T-helper 2 cell treated with Interferon-gamma antibody and Interleukin-4, amounts not matched to agents 100 ng/mL and 5 ng/mL, for 36 hours (primary cell): ENCODE measurements around the gene CHRNA4. TPM values are rescaled to one million over a fixed set of nuclear protein-coding genes. Genes with fewer than 3 reads are reported as not detected.
"Not testable (repeated sequence)": the region's sequence is repeated elsewhere in the genome, so short reads cannot be mapped to it uniquely, and the experiment has no call there.

Experiments used
- intact Hi-C: fragments of 100-400 bp; cut with micrococcal nuclease; formaldehyde crosslinking; loops from one replicate; pipeline ENCODE4 v1.15.1; 2023
- total RNA-seq: library from RNA; stranded (reverse); gene quantifications from 2 replicates; pipeline ENCODE4 v1.2.3, GENCODE V29; 2022

Gene CHRNA4
- total RNA-seq, 1 donor from 2014 or later, result not detected

DNA sequence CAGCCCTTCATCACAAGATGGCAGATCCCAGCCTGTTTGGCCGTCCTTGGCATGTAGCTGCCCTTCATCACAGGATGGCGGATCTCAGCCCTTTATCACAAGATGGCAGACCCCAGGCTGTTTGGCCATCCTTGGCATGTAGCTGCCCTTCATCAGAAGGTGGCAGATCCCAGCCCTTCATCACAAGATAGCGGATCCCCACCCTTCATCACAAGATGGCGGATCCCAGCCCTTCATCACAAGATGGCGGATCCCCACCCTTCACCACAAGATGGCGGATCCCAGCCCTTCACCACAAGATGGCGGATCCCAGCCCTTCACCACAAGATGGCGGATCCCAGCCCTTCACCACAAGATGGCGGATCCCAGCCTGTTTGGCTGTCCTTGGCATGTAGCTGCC is 26.1 kb downstream of the CHRNA4 start:
- intact Hi-C loops, result not testable (repeated sequence)

DNA sequence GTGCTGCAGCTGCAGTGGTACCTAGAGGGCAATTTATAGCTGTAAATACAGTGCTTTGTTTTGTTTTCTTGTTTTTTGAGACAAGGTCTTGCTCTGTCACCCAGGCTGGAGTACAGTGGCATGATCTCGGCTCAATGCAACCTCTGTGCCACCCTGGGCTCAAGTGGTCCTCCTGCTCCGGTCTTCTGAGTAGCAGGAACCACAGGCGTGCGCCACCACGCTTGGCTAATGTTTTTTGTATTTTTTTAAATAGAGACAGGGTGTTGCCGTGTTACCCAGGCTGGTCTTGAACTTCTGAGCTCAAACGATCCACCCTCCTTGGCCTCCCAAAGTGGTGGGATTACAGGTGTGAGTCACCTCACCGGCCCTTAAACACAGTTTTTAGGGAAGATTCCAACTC is 26.8 kb downstream of the CHRNA4 start:
- intact Hi-C loops, result no loop called here

DNA sequence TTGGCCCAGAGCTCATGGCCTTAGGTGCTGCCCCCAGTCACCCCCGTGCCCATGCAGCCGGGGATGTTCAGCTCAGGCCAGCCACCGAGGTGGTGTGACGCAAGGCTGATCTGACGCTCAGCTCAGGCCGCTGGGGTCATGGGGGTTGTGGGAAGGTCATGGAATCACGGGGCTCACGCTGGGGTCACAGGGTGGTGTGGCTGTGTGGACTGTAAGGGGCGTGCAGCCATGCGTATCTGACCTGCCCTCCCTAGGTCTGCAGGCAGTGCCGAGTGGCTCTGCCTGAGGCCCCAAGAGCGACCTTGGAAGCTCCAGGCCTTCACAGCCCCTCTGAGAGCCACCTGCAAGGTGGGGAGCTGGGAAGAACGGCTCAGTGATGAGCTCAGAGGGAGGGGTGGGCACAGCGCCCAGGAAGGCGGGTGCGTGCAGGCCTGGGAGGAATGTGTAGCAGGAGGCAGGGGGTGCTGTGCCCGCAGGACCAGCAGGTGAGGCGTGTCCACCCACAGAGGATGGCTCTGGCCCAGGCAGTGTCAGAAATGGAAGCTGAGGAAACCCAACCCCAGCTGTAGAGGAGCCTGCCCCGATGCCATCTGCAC is 27.8 kb downstream of the CHRNA4 start:
- intact Hi-C loops, result no loop called here

DNA sequence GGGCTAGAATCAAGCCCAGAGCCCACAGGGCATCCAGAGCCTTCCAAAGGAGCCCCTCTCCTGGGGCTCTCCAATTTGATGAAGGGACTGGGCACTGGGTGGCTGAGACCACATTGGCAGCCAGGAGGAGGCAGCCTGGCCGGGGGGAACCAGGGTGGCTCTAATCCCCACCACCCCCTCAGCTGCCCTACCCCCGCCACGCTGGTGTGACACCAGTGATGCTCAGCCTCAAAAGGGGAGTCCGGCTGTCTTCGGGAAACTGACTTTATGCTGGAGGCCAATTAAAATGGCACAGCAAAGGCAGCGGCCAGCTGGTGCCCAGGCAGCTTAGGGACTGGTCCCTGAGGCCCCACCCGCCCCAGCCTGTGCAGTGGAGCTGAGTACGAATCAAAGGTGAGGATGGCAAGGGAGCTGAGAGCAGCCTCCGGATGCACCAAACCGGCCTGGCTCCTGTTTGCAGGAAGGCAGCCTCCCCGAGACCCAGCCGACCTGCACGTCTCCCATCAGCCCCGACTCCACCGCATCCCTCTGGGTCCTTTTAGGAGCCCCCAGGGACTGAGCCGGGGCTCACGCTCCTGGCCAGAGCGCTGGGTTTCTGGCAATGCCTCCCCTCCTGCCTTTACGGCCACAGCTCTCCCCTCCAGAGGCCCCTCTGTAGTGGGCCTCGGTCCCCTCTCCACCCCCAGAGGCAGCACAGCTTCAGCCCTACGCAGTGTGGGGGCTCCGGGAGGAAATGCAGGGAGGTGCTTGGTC is 28.5 kb downstream of the CHRNA4 start:
- intact Hi-C loops, result no loop called here

DNA sequence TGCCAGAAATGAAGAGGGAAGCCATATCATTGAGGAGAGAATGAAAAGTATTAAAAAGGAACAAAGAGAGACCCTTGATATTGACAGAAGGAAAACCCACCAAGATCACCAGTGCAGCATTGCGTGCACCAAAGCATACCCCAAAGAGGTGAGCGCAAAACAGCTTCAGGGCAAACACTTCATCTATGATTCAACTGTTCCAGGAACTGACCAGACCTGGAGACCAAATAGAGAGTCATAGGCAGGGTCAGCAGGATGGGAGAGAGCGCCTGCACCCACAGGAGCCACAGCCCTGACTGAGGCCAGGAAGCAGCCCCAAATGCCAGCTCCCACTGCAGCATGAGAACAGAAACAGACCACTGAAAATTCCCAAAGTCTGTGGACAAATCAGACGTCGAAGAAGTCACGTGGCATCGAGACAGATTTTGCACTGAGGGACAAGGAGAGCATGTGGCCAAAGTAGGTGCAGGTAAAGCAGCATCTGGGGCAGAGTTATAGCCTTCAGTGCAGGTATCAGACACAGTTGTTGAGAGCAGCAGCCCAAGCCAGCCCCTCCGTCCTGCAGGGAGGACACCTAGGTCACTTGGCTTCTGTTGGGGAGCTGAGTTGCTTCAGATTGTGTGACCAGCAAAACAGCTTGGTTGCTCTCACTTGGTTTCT is 29.3 kb downstream of the CHRNA4 start:
- intact Hi-C loops, result no loop called here

DNA sequence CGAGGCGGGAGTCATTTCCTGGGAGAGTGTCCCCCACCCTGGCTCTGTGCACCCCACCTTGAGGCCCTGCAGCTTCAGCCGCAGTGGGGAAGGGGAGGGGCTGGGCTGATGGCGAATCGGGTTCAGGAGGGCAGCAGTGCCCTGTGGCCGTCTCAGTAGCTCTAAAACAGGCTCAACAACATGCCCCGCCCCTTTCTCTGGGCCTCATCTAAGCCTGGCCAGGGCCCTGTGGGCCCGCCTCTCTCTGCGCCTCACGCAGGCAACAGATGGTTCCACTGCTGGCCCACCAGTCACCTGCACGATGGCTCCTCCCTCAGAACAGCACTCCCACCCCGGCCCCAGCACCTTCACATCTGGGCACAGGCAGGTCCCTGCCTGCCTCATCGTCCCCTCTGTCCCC is 30.2 kb downstream of the CHRNA4 start:
- intact Hi-C loops, result no loop called here

DNA sequence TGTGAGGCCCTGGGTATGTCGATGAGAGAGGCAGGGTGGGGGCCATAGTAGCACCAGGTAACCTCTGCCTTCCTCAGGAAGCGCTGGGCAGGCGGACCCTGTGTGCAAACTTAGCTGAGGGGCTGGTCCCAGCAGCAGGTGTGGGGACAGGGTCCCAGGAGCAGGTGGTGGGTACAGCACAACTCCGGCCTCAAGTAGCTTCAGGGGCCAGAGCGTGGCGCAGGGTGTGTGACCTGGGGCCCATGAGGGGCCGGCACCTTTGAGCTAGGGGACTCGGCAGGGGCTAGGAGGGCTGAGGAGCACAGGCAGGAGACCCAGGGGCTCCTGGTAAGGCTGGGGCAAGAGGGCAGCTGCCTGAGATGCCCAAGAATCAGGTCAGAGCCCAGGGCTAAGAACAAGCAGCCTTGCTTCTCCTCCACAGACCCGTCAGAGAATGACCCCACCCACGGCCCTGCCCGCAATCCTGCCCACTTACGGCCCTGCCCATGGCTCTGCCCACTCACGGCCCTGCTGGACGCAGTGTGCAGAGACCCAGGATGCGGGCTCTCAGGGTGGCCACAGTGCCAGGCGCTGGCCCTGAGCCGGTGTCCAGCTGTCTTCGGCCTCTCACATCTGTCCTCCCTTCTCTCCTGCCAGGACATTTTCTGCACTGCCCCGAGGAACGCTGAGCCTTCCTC is 30.9 kb downstream of the CHRNA4 start:
- intact Hi-C loops, result no loop called here

DNA sequence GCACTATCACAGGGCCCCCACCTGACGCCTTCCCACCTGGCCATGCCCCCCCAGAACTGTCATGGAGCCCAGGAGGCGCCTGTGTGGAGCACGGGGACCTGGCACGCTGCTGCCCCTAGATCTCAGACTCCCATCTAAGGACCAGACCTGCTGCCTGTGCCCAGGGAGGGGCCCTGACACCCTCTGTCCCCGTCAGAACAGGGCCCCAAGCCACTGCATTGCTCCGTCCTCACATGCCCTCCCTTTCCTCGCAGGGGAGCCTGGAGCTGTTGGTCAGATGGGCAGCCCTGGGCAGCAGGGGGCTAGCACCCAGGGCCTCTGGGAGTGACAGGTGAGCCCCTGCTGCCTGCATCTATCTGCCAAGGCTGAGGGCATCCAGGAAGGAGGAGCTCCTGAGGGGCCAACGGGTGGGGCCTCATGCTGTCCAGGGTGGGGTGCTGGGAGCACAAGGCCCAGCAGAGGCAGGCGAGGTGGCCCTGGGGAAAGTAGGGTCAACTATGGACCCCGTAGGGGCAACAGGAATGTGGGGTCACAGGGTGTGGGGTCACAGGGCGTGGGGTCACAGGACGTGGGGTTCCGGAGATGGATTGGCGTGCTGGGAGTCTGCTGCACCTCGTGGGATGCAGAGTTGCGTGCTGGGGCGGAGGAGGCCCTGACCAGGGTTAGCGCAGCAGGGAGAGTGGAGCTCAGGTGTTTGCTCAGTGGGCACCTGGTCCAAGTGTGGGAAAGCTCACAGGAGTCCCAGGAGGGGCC is 31.6 kb downstream of the CHRNA4 start:
- intact Hi-C loops, result no loop called here

DNA sequence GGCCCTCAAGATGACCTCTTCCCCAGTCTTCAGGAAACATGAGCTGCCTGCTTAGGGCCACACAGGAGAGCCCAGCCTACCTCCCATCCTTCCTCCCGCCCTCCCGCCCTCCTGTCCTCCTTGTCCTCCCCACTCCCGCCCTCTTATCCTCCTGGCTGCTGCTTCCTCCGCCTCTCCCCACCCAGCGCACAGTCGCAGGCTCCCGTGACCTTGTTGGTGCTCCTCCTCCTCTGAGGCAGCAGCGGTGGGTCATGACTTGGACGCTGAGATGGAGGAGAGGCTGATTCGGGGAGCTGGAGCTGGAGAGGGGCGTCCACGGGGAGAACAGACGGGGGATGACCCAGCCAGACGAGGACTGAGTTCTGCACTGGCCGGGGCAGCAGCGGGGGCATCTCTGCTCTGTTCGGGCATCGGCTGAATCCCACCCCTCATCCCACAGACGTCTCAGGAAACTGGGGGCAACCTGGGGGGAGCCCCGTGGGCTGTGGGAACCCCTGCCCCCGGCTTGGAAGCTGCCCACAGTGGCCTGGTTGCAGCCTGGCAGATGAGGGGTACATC is 32.4 kb downstream of the CHRNA4 start:
- intact Hi-C loops, result no loop called here

DNA sequence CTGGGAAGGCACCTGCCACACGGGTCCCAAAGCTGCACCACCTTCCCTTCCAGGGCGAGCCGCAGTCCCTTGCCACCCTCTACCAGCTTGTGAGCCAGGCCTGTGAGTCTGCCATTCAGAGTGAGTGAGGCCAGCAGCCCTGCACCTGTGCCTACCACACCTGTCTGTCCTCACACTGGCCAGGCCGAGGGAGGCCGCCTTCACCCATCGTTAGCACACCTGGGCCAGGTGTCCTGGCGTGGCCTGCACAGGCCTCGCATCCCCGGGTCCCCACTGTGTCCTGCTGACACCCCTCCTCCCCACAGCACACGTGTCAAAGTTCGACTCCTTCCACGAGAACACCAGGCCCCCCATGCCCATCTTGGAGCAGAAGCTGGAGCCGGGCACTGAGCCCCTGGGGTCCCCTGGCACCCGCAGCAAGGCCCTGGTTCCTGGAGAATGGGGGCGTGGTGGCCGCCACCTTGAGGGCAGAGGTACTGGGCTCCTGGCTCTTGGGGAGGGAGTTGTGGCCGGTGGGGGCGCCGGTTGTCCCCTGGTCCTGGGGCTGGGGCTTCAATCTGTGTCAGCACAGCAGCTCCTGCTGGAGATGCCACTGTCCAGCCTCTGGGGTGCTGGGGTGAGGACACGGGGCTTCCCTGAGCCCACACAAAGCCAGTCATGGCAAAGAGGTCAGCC is 33.0 kb downstream of the CHRNA4 start:
- intact Hi-C loops, result no loop called here

DNA sequence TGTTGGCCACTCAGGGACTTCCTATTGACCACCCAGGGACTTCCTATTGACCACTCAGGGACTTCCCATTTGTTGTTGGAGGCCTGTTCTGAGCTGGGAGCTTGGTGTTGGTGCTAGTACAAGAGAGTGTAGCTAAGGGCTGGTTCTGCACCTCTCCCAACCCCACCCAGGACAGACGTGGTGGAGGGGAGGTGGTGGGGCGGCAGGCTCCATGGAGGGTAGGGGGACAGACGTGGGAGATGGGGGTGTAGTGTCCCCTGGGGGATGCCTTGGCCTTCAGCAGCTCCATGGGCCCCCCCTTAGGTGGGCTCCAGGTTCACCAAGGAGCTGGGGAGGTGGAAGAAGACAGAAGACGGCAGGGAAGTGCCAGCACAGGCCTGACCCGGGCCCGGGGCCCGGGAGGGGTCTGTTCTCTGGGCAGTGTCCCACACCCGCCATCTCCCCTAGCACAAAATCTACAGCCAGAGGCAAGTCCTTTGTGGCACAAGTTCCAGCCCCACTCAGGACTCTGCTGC is 33.9 kb downstream of the CHRNA4 start:
- intact Hi-C loops, result no loop called here

DNA sequence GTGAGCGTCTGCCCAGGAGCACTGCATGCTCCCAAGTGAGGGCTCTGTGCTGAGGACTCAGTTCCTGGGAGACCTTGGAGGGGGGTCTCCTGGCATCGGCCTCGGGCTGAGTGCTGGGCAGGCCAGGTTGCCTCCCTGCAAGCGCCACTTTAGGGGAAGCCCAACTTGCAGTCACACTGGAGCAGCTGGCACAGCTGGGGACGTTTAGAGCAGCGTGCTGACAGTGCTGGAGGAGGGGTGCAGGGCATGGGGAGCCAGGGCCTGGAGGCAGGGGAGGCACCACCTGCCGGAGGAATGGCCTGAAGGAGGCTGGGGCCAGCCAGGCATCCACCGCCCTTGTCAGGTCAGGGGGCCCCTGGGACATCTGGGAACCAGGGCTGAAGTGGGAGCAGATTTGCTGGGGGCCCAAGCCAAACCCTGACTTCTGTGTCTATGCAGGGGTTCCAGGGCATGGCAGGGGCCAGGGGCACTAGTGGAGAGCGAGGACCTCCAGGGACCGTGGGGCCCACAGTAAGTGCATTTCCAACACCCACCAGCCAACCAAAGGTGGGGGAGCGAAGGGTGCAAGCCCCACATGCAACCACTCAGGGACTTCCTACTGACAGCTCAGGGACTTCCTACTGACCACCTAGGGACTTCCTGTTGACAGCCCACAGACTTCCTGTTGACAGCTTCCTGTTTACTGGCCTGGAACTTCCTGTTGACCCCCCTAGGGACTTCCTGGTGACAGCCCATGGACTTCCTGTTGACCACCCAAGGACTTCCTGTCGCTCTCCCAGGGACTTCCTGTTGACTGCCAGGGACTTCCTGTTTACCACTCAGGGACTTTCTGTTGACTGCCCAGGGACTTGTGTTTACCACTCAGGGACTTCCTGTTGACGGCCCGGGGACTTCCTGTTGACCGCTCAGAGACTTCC is 34.6 kb downstream of the CHRNA4 start:
- intact Hi-C loops, result no loop called here

DNA sequence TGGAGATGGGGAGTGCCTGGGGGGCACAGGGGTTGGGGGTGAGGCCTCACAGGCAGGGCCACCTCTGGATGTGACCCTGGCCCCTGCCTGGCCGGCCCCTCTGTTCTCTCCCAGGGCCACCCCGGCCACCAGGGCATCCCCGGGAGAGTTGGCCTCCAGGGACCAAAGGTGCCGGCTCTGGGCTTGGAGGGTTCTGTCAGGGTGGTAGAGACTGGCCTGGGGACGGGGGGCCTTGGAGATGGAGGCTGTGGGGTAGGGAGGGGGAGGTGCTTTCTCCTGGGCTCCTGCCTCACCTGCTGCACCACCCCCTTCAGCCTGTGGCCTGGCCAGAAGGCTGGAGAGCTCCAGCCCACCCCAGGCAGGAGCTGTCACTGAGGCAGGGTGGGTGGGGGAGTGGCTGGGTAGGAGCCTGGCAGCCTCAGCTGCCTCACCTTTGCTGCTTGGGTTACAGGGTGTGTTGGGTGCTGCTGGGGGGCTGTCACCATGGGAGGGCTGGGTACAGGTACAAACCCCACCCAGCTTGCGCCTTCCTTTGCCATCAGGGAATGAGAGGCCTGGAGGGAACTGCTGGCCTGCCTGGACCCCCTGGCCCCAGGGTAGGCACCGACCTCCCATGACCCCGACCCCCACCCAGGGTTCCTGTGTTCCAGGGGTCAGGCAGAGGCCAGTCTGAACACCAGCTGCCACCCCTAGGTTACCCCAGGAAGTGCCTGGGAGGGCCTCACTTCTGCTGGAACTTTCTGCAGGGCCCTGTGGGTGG is 35.4 kb downstream of the CHRNA4 start:
- intact Hi-C loops, result no loop called here

DNA sequence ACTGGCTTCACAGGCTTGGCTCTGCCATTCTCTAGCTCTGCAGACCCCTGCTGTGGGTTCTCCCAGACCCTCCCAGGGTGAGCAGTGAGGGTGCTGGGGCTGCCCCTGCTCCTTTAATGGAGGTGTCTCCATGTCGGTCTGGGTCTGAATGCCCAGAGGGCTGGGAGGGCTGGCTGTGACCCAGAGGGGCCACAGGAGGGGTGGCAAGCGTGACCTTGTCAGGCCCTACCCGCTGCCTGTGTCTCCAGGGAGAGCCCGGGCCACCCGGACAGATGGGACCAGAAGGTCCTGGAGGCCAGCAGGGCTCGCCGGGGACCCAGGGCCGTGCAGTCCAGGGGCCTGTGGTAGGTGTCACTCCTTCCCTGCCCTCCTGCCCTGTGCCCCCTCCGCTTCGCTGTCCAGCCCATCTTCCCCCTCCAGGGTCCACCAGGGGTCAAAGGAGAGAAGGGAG is 36.1 kb downstream of the CHRNA4 start:
- intact Hi-C loops, result no loop called here

DNA sequence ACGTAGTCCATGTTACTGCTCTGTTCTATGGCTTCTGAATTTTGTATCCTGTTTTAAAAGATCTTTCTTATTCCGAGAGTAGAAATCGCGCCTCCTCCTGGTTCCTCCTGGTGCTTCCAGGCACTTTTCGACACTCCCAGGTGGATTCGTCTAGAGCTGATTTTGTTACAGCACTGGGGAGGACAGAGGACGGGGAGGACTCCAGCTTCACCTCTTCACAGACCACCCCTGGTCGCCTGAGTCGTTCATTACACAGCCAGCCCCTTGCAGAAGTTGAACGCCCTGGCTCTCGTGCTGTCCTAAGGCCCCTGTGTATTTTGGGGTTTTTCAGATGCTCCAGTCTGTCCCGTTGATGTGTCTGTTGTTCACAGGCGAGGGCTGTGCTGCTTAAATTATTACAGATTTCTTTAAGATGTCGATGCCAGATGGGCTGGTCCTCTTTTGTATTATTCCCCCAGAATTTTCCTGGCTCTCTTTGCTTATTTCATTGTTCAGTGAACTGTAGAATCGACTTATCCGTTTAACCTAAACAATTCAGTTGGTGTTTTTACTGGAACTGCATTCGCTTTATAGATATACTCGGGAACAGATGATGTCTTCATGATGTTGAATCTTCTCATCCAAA is 37.7 kb downstream of the CHRNA4 start:
- intact Hi-C loops, result no loop called here

DNA sequence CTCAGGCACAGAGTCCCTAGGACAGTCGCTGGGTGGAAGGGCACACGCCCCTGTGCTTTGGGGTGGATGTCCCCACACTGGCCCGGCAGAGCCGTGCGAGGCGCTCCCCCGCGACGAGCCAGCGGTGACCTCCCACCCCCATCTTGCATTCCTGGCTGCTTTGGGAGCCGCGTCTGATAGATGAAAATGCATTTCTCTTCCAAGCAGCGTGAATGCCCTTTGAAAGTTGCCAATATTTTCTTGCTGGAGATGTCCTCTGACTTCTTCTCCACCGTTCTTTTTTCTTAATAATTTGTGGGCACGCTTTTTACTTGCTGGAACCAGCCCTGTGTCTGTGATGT is 38.2 kb downstream of the CHRNA4 start:
- intact Hi-C loops, result no loop called here

DNA sequence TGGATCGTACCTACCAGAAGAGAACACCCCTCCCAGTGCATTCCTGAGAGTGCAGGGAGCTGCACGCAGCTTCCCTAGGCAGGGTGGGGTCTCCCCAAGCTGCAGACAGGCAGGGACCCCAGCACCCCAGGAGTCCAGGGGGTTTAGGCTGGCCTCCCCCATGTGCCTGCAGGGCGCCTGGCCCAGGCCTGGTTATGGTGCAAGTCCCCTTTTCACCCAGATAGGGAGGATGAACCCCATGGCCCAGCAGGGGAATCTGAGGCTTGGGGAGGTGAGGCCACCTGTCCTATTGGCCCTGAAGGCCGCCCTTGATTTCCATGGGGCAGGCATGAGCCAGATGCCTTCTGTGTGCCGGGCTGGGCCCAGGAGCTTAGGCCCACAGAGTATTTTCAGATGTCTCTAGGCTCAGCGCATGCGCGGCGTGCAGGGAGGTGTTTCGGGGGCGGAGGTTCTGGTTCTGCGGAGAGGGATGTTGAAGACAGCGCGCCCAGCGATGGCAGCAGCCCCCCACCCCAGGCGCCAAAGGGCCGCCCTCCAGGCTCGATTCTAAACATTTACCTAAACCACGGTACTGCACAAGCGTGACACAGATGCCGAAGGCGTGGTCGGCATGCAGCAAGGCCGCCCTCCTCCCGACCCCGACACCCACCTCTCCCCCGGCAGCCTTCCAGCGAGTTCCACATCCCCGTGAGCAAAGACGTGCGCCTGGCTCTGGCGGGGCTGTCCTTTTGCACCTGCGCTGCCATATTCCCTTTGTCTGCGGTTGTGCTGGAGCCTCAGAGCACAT is 38.8 kb downstream of the CHRNA4 start:
- intact Hi-C loops, result no loop called here
